ENCODE results near the gene OR5W2.
"Not testable (repeated sequence)": the region's sequence is repeated elsewhere in the genome, so short reads cannot be mapped to it uniquely, and the experiment has no call there.

OR5W2 gene

DNA sequence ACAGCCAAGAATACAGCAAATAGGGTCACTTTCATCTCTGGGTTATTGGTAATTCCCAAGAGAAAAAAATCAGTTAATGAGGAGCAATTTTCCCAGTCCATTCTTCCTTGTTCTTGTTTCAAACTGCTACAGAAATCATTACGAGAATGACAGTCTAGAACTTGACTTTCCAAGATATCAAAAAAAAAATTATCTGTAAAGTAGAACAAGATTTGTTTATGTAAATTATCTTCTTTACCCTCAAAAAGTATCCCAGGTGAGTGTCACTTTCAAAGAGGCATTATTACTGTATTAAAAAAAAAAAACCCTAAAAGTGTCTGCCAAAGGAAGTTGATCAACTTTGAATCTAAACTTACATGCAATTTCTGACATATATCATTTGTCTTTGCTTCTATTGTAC lies at the start of gene OR5W2:
OR5W2 (minus strand) TSS at position 101 of the 400 bp plus-strand sequence; CDS start at position 101, 0 bp downstream.
- no peak for DNase-seq

GRCh38 chr11:55956521-55956920 lies 42.1 kb upstream of the OR5W2 start:
- DNase-seq, result no peak

DNA sequence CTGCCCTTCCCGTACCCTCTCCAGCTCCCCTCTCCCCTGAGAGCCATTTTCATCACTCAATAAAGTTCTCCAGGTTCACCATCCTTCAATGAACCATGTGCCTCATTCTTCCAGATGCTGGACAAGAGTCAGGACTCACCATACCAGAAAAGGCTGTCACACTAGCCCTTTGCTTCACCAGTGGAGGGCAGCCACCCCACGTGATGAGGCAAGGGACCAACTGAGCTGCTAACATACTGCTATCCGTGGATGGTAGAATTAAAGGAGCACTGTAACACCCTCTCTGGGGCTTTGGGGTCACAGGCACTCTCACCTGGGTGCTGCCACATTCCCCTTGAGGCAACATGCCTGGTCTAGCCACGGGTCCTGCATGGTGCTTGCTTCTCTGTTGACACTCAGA lies 34.9 kb upstream of the OR5W2 start:
- no peak for DNase-seq

GRCh38 chr11:55942785-55943392 lies 28.5 kb upstream of the OR5W2 start:
- DNase-seq, result no peak

DNA sequence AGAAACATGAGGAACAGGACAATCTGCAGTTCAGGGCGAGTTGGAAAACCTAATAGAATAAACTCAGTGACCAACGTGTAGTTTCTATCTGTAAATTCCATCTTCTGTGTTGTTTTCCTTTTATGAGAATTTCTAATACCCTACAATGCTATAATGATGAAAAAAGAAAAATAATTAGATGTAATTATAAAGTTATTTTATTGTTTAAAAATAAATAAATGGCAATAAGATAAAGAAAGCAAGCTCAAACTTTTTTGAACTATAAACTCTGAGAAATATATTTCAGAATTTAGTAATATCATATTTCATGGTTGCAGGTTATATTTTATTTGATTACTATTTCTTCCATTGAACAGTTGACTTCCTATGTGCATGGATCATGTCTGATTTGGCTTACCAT lies 21.9 kb upstream of the OR5W2 start, which contains the start of gene OR5I1:
OR5I1 (minus strand) TSS at position 101 of the 400 bp plus-strand sequence; CDS start at position 101, 0 bp downstream.
- DNase-seq, result no peak

DNA sequence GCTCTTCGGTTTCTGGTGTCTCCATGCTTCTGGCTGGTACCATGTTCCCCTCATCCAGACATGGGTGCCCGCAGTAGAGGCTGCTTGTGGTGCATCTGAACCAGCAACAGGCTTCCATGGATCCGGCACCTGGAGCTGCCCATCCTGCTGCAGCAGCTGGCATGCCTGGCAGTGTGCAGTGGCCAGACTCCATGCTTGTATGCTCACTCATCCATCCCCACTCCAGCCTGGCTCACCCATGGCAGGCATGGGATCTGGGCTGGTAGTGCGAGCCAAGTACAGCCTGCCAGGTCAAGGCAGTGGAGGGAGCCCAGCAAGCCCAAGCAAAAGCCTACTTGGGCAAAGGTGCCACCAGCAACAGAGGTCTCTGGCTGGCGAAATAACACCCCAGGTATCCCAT lies 6.2 kb upstream of the OR5W2 start:
- DNase-seq, result no peak

- DNase-seq, result no peak
Observed at GRCh38 chr11:55902308-55902707, 12.1 kb downstream of the OR5W2 start.

- DNase-seq, result no peak
Observed at GRCh38 chr11:55895216-55895615, 19.2 kb downstream of the OR5W2 start.

DNA sequence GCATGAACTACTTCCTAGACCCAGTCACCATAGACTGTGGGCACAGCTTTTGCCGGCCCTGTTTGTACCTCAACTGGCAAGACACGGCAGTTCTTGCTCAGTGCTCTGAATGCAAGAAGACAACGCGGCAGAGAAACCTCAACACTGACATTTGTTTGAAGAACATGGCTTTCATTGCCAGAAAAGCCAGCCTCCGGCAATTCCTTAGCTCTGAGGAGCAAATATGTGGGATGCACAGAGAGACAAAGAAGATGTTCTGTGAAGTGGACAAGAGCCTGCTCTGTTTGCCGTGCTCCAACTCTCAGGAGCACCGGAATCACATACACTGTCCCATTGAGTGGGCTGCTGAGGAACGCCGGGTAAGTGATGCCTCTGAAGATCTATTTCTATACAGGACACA lies 28.9 kb downstream of the OR5W2 start:
- not testable (repeated sequence) for DNase-seq

DNA sequence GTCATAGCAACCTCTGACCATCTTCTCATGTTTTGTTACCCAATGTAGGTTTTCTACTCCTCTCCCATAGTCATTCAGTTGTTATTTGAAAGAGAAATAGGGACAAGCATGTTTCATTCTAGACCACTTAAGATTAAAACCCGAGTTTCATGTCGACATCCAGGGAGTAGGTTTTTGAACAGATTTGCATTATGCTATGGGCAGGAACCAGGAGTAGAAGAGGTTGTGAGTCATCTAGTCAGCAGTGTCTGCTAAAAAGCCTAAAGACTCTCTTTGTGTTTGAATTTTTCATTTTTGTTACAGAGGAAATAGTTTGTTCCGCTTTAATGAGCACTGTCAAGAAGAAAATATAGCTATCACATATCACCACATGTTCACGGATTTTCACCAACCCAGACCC lies 29.4 kb downstream of the OR5W2 start:
- not testable (repeated sequence) for DNase-seq

DNA sequence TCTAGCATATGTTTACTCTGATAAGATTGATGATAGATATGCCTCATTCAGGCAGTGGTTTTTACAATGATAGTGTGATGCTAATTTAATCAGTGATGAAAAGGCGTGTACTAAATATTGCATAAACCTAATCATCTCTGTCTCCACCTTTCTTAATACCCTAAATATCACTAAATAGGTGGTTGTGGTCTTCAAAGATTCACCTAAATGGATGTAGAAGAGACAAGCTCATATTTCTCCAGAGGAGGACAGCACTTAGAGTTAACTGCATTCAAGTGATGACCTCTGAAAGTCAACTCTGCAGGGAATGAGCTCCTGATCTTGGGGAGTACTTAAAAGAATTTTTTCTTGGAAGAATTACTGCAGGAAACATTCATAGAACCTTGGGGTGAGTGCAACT lies 31.4 kb downstream of the OR5W2 start, which contains the start of gene TRIM51:
TRIM51 (plus strand) TSS at position 301 of the 400 bp plus-strand sequence. CDS start 2,132 bp downstream, outside the sequence.
- DNase-seq, result not testable (repeated sequence)

GRCh38 chr11:55873146-55873545 lies 41.2 kb downstream of the OR5W2 start:
- DNase-seq, result not testable (repeated sequence)

DNA sequence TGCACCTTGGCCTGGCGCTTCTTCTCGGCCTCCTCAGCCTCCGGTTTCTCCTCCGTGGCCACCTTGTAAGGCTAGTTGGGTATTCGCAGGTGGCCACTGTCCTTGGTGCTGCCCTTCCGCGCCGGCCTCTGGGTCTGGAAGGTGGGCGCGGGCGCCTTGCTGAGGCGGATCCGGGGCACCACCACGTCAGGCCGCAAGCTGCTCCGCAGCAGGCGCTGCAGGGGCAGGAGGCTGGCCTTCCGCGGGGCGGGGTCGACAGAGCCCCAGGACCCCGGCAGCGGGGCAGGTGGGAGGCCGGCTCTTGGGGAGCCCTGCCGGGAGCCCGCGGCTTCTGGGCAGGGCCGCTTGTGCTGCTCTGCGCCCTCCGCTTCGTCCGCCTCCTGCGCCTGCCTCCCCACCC lies 41.7 kb downstream of the OR5W2 start:
- DNase-seq, result not testable (repeated sequence)

DNA sequence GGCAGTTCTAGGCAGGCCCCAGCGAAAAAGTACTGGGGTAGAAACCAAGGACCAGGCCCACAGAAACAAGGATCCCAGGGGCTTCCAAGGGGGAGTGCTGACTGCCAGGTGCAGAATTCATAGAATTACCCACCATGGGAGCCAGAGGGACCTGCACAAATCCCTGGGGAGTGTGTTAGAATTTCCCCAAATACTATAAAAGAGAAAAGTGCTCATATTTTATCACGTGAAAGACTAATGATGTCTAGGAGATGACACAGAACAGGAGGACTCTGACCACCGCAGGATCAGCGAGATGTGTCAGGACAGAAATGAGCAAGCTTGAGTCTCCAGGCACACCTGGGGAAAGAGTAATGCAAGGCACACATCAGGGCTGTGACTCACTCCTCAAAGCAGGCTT lies 47.0 kb downstream of the OR5W2 start:
- not testable (repeated sequence) for DNase-seq
